ENCODE results near the gene MED14. TPM values are rescaled to one million over a fixed set of nuclear protein-coding genes. Genes with fewer than 3 reads are reported as not detected.

Gene MED14
- total RNA-seq, 2 experiments from 2014 or later, result 40.3 to 51.4 TPM

- H3K27ac Mint-ChIP-seq, result no peak overlapping the region
Observed at GRCh38 chrX:40721489-40722106, 13.7 kb downstream of the MED14 start.

DNA sequence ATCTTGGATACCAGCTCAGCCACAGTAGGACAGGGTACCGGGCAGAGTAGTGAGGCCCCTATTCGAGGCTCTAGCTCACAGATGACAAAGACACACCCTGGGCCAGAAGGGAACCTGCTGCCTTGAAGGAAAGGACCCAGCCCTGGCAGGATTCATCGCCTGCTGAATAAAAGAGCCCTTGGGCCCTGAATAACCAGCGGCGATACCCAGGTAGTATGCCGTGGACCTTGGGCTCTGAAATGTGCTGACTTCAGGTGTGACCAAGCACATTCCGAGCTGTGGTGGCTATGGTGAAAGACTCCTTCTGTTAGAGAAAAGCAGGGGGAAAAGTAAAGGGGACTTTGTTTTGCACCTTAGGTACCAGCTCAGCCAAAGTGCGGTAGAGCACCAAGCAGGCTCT is 14.6 kb downstream of the MED14 start:
- H3K9me3 Mint-ChIP-seq, result no peaks in the 10 kb centered on the region
- H3K27me3 Mint-ChIP-seq, result no peaks in the 10 kb centered on the region
- H3K36me3 Mint-ChIP-seq, result peaks cover 50% of the 10 kb centered on the region
- H3K4me3 Mint-ChIP-seq, result no peak overlapping the region
- ATAC-seq (ENCODE audit: low read depth), result no peak
- no peak for DNase-seq
- H3K4me1 Mint-ChIP-seq, result peaks cover 13% of the 10 kb centered on the region
- H3K27ac Mint-ChIP-seq, result no peak overlapping the region
- POLR2A ChIA-PET, result no interaction called here

More at GRCh38 chrX:40721489-40722106, 13.7 kb downstream of the MED14 start:
- Mint-ChIP-seq H3K9me3 (no peaks in the 10 kb centered on the region), H3K4me3 (no peak overlapping the region), H3K36me3 (peaks cover 47% of the 10 kb centered on the region), H3K27me3 (no peaks in the 10 kb centered on the region), H3K4me1 (peaks cover 11% of the 10 kb centered on the region)
- no peak for ATAC-seq (ENCODE audit: low read depth)
- POLR2A ChIA-PET, result no interaction called here
- DNase-seq, result no peak

DNA sequence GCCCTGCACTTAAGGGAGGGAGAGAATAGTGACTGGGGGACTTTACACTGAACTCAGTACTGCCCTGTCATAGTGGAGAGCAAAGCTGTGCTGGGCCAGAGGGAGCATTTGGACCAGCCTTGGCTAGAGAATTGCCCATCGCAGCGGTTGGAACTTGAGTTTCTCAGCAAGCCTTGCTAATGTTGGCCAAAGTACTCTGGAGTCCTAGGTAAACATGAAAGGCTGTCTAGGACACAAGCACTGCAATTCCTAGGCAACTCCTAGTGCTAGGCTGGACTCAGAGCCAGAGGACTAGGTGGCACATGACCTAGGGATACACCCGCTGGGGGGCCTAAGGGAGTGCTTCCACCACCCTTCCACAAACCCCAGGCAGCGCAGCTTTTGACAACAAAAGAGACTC is 15.0 kb downstream of the MED14 start:
- ATAC-seq (ENCODE audit: low read depth) (no peak), DNase-seq (no peak)
- H3K27me3 Mint-ChIP-seq, result no peaks in the 10 kb centered on the region
- POLR2A ChIA-PET, result no interaction called here
- peaks cover 14% of the 10 kb centered on the region for H3K4me1 Mint-ChIP-seq
- H3K4me3 Mint-ChIP-seq, result no peak overlapping the region
- peaks cover 50% of the 10 kb centered on the region for H3K36me3 Mint-ChIP-seq
- no peak overlapping the region for H3K27ac Mint-ChIP-seq
- no peaks in the 10 kb centered on the region for H3K9me3 Mint-ChIP-seq

DNA sequence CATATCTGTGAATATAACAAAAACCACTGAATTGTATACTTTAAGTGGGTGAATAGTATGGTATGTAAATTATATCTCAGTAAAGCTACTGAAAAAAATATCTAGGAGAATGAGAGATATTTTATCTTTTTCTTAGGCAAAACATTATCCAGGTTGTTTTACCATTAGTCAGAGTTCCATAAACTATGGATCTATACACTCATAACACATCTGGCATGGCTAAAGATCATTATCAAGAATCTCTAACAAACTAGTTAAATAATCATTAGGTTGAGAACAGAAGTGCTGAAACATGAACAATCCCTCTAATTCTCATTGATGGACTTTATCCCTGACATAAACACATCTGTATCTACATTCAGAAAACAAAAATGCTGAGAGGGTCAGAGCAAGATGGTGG is 15.6 kb downstream of the MED14 start:
- H3K27me3 Mint-ChIP-seq, result no peaks in the 10 kb centered on the region
- H3K4me3 Mint-ChIP-seq, result no peak overlapping the region
- H3K36me3 Mint-ChIP-seq, result peaks cover 47% of the 10 kb centered on the region
- no peaks in the 10 kb centered on the region for H3K9me3 Mint-ChIP-seq
- ATAC-seq (ENCODE audit: low read depth) (no peak), DNase-seq (no peak)
- no peak overlapping the region for H3K27ac Mint-ChIP-seq
- peaks cover 14% of the 10 kb centered on the region for H3K4me1 Mint-ChIP-seq
- POLR2A ChIA-PET, result no interaction called here

GRCh38 chrX:40719218-40719617 is 16.1 kb downstream of the MED14 start:
- Mint-ChIP-seq H3K27ac (no peak overlapping the region), H3K9me3 (no peaks in the 10 kb centered on the region), H3K27me3 (no peaks in the 10 kb centered on the region), H3K4me3 (no peak overlapping the region), H3K36me3 (peaks cover 48% of the 10 kb centered on the region), H3K4me1 (peaks cover 14% of the 10 kb centered on the region)
- POLR2A ChIA-PET, result no interaction called here
- ATAC-seq (ENCODE audit: low read depth) (no peak), DNase-seq (no peak)

DNA sequence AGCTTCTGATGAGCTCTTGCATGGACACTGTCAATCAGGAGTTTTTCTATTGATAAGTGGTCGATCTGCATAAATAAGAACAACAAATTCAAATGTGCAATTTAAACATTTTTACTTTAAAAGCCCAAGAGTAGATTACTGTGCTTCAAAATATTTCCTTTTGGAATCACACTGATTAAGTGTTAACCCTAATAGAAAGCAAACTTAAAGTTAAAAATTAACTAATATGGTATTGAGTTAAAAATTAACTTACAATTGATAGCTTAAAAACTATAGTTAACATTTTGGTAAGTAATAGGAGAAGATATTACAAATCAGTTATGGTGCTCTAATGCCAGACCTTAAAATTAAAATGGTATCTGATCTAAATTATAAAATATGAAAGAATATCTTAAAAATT is 25.9 kb downstream of the MED14 start:
- DNase-seq (no peak), ATAC-seq (ENCODE audit: low read depth) (no peak)
- H3K4me3 Mint-ChIP-seq, result no peak overlapping the region
- H3K36me3 Mint-ChIP-seq, result peaks cover 22% of the 10 kb centered on the region
- H3K27ac Mint-ChIP-seq, result no peak overlapping the region
- H3K27me3 Mint-ChIP-seq, result no peaks in the 10 kb centered on the region
- H3K9me3 Mint-ChIP-seq, result no peaks in the 10 kb centered on the region
- POLR2A ChIA-PET, result no interaction called here
- peaks cover 5% of the 10 kb centered on the region for H3K4me1 Mint-ChIP-seq

- H3K27me3 Mint-ChIP-seq, result no peaks in the 10 kb centered on the region
- H3K36me3 Mint-ChIP-seq, result peaks cover 18% of the 10 kb centered on the region
- H3K27ac Mint-ChIP-seq, result no peak overlapping the region
- H3K4me3 Mint-ChIP-seq, result no peak overlapping the region
- DNase-seq, result no peak
- peaks cover 5% of the 10 kb centered on the region for H3K4me1 Mint-ChIP-seq
- no peak for ATAC-seq (ENCODE audit: low read depth)
- no peaks in the 10 kb centered on the region for H3K9me3 Mint-ChIP-seq
- POLR2A ChIA-PET, result no interaction called here
Observed at GRCh38 chrX:40705658-40706312, 29.6 kb downstream of the MED14 start.

DNA sequence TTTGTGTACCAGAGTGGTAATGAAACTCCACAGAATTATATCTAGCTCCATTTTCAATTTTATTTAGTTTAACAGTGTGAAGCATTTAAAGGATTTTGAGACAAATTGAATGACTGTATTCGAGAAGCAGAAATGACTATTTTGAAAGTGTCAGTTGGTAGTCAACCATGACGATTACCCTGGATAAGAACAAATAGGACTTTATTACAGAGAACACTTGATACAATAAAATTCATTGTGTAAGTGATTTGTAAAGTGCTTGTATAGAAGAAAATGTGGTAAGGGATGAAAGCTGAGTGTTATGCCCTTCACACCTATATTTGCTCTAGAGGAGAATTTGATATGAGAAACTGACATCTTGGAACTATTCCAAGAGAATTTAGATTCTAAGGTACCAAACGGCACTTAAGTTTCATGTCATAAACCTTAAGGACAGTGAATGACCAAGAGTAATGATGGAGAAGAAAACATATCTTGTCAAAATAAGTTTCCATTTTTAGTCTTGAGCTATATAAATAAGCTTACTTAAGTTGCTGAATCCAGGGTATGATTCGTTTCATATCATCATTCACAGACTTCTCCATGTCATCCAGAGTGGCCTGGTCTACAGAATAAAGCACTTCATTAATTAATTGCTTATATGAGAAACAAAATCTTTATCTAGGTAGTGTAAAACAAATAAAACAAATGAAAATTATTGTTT is 34.6 kb downstream of the MED14 start:
- Mint-ChIP-seq H3K4me3 (no peak overlapping the region), H3K36me3 (peaks cover 8% of the 10 kb centered on the region), H3K27ac (no peak overlapping the region), H3K4me1 (peaks cover 2% of the 10 kb centered on the region), H3K9me3 (no peaks in the 10 kb centered on the region), H3K27me3 (no peaks in the 10 kb centered on the region)
- POLR2A ChIA-PET, result no interaction called here
- DNase-seq (no peak), ATAC-seq (ENCODE audit: low read depth) (no peak)

DNA sequence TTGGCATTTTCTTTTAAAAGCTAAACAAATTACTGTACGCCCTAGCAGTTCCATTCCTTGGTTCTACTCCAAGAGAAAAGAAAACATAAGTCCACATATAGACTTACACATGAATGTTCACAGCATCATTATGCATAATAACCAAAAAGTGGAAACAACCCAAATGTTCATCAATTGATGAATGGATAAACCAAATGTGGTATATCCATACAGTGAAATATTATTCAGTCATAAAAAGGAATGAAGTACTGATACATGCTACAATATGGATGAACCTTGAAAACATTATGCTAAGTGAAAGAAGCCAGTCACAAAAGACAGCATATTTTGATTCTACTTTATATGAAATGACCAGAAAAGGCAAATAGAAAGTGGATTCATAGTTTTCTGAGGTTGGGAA is 36.5 kb downstream of the MED14 start:
- POLR2A ChIA-PET, result no interaction called here

GRCh38 chrX:40694802-40695201 is 40.5 kb downstream of the MED14 start:
- DNase-seq, result no peak
- no peaks in the 10 kb centered on the region for H3K4me1 Mint-ChIP-seq
- H3K36me3 Mint-ChIP-seq, result peaks cover 16% of the 10 kb centered on the region
- no peaks in the 10 kb centered on the region for H3K27me3 Mint-ChIP-seq
- H3K9me3 Mint-ChIP-seq, result no peaks in the 10 kb centered on the region
- no peak overlapping the region for H3K4me3 Mint-ChIP-seq
- POLR2A ChIA-PET, result no interaction called here
- H3K27ac Mint-ChIP-seq, result no peak overlapping the region
- no peak for ATAC-seq (ENCODE audit: low read depth)

More for the DNA sequence above, 36.5 kb downstream of the MED14 start:
- no peaks in the 10 kb centered on the region for H3K27me3 Mint-ChIP-seq
- peaks cover 11% of the 10 kb centered on the region for H3K36me3 Mint-ChIP-seq
- no peak for ATAC-seq (ENCODE audit: low read depth)
- no peaks in the 10 kb centered on the region for H3K9me3 Mint-ChIP-seq
- no peaks in the 10 kb centered on the region for H3K4me1 Mint-ChIP-seq
- no peak for DNase-seq
- no peak overlapping the region for H3K4me3 Mint-ChIP-seq
- no peak overlapping the region for H3K27ac Mint-ChIP-seq

- Mint-ChIP-seq H3K27me3 (no peaks in the 10 kb centered on the region), H3K36me3 (peaks cover 24% of the 10 kb centered on the region), H3K27ac (no peak overlapping the region), H3K9me3 (no peaks in the 10 kb centered on the region), H3K4me3 (no peak overlapping the region), H3K4me1 (peaks cover 1% of the 10 kb centered on the region)
- ATAC-seq (ENCODE audit: low read depth) (no peak), DNase-seq (no peak)
- POLR2A ChIA-PET, result no interaction called here
Observed at GRCh38 chrX:40688929-40689328, 46.4 kb downstream of the MED14 start.

DNA sequence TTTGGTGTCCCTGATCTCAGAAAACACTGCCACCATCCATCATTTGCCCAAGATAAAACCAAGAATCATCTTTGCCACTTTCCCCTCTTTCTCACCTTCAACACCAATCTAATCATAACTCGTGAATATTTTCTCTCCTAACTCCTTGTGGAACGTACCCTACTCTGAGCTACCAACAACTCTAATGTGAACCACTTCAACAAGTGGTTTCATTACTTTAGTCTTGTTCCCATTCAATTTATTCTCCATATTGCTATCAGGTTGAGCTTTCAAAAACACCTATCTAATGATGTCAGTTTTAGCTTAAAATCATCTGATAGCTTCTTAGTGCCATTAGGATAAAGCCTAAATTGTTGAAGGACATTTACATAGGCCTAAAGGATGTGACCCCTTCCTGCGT is 48.2 kb downstream of the MED14 start:
- no peak for DNase-seq
- Mint-ChIP-seq H3K36me3 (peaks cover 20% of the 10 kb centered on the region), H3K4me3 (no peak overlapping the region), H3K4me1 (peaks cover 1% of the 10 kb centered on the region), H3K9me3 (no peaks in the 10 kb centered on the region), H3K27ac (no peak overlapping the region), H3K27me3 (no peaks in the 10 kb centered on the region)
- ATAC-seq (ENCODE audit: low read depth), result no peak
- POLR2A ChIA-PET, result no interaction called here

DNA sequence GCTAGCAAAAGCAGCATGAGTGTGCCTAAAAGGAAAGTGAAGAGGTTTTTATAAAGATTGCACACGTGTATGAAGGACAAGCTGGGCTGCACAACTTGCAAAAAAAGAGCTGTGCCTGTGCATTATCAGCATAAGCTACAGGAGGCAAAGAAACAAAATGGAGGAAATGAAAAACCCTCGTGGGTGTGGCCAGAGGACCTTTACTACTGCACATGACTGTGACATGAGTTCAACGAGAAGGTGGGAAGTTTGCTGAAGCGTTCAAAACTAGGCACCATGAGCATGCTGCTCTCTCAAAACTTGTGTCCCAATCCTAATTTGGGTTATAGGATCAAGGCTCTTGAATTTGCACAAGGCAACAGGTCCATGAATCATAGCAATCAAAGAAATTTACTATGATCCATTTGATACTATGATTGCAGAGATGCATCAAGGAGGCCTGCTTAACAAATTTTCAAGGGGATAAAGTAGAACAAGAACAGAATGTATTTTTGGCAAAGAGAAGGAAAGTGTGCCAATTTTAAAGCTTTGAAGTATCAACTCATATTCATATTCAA is 49.9 kb downstream of the MED14 start:
- no peak overlapping the region for H3K27ac Mint-ChIP-seq

DNA sequence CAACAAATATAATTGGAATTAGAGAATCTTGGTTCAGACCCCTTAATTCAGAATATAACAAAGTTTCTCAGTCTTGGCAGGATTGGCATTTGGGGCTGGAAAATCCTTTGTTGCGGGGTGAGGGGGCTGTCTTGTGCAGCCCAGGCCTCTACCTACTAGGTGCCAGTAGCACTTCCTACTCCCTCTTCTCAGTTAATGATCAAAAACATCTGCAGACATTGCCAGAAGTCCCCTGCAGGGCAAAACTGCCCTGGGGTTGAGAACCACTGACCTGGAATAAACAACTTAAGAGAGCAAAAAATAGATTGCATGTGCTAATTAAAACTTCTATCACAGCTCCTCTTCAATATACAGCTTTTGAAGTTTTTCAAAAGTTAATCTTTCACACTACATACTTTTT is 51.2 kb downstream of the MED14 start:
- POLR2A ChIA-PET, result no interaction called here
- DNase-seq (no peak), ATAC-seq (ENCODE audit: low read depth) (no peak)
- Mint-ChIP-seq H3K4me1 (peaks cover 1% of the 10 kb centered on the region), H3K27ac (no peak overlapping the region), H3K9me3 (no peaks in the 10 kb centered on the region), H3K4me3 (no peak overlapping the region), H3K27me3 (no peaks in the 10 kb centered on the region), H3K36me3 (peaks cover 21% of the 10 kb centered on the region)

More for the DNA sequence above, 49.9 kb downstream of the MED14 start:
- Mint-ChIP-seq H3K4me3 (no peak overlapping the region), H3K4me1 (peaks cover 1% of the 10 kb centered on the region), H3K27me3 (no peaks in the 10 kb centered on the region), H3K9me3 (no peaks in the 10 kb centered on the region), H3K36me3 (peaks cover 17% of the 10 kb centered on the region)
- POLR2A ChIA-PET, result no interaction called here
- DNase-seq (no peak), ATAC-seq (ENCODE audit: low read depth) (no peak)

Measured in activated naive CD8-positive, alpha-beta T cell treated with anti-CD3 and anti-CD28 coated beads, Interleukin-2, amount 10 ng/mL, durations not matched to agents 7 days and 5 days (primary cell).